CD4-positive, alpha-beta T cell treated with Interleukin-4 for 1 hour (primary cell): ENCODE data around the gene PNPLA2.
A peak's percentile ranks its signal among the peaks of the same experiment; 100 is the strongest.

Experiments
- DNase-seq, 2 donors: peaks; one replicate each; pipeline ENCODE4 v3.0.0-alpha.2; 2020 to 2022

PNPLA2 gene

GRCh38 chr11:799641-800316 is 18.9 kb upstream of the PNPLA2 start:
- no peak for DNase-seq

DNA sequence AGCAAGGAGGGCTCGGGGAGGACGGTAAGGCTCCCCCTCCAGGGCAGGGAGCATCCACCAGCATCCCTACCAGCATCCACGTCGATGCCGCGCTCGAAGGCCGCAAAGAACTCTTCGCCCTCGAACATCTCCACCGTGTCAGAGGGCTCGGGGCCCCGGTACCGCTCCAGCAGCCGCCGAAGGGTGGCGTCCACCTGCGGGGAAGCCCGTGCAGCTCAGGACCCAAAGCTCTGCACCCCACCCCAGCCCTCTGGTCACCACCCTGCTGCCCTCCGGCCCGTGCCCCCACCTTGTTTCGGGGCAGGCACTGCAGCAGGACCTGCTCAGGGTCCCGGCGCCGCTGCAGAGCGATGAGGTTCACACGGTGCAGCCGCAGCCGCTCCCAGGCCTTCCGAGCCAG is 18.2 kb upstream of the PNPLA2 start:
- DNase-seq, result no peak

- DNase-seq, result no peak
These were observed 17.5 kb upstream of the PNPLA2 start for GRCh38 chr11:801097-801780.

DNA sequence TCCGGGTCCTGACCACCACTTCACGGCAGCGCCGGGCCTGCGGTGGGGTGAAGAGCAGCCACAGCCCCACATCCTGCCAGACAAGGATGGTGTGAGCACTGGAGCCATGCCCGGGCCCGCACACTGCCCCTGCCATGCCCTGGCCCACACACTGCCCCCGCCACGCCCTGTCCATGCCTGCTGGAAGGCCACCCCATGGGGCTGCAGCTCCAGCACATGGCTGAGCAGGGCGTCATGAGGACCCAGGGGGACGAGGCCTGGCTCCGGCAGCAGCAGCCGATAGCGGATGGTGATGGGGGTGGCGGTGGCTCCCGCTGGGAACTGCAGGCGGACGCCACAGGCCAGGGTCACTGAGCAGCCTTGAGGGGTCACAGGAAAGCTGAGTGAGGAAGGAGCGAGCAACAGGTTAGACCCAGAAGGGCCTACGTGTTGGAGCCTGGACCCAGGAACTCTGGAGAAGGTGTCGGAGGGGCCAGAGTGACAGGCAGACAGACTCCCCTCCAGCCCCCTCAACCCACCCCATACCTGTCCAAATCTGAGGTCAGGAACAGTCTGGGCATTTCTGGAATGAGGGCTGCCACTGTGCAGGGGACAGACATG is 16.6 kb upstream of the PNPLA2 start:
- no peak for DNase-seq

GRCh38 chr11:802693-803466 is 15.8 kb upstream of the PNPLA2 start:
- no peak for DNase-seq

DNA sequence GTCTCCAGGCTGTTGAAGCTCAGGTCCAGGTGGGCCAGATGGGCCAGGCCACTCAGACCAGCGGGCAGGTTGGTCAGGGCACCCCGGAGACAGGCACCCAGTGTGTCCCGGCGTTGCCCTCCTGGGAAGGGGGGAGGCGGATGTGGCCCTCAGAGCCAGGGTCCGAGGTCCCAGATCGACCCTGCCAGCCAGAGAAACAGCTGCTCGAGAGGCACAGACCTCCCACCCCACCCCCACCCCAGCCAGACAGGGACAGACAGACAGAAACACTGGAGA is 15.3 kb upstream of the PNPLA2 start:
- DNase-seq, result no peak

- no peak for DNase-seq
These were observed 14.7 kb upstream of the PNPLA2 start for GRCh38 chr11:803770-804598.

GRCh38 chr11:804599-804964 is 14.1 kb upstream of the PNPLA2 start:
- DNase-seq, result no peak

DNA sequence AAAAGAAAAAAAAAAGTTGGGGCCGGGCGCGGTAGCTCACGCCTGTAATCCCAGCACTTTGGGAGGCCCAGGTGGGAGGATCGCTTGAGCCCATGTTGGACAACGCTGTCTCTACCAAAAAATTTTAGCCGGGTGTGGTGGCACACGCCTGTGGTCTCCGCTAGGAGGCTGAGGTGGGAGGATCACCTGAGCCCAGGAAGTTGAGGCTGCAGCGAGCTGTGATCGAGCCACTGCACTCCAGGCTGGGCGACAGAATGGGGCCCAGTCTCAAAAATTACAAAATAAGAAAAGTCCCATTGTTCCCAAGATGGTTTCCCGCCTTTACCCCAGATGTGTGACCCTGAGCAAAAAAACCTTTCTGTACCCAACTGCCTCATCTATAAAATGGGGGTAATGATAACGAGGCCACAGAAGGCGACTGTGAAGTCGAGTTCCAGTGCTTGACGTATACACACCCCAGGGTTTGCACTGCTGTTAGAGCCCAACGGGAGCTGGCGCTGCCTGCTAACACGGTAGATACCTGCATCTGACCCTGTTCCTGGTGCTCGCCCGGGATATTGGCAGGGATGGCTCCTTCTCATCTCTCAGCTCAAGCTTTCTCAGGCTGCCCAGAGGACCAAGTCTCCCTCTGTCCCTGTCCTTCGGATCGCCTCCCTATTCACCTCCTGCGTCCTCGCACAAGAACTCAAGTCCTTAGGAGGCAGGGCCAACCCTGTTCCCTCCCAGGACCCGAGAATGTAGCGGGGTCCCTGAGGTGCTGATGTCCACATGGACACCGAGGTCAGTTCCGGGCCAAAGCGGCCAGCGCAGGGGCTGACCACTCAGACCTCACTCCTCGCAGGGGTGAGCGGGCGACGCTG is 10.1 kb upstream of the PNPLA2 start:
- DNase-seq, result peak in 1 of 2 donors; percentile 64

DNA sequence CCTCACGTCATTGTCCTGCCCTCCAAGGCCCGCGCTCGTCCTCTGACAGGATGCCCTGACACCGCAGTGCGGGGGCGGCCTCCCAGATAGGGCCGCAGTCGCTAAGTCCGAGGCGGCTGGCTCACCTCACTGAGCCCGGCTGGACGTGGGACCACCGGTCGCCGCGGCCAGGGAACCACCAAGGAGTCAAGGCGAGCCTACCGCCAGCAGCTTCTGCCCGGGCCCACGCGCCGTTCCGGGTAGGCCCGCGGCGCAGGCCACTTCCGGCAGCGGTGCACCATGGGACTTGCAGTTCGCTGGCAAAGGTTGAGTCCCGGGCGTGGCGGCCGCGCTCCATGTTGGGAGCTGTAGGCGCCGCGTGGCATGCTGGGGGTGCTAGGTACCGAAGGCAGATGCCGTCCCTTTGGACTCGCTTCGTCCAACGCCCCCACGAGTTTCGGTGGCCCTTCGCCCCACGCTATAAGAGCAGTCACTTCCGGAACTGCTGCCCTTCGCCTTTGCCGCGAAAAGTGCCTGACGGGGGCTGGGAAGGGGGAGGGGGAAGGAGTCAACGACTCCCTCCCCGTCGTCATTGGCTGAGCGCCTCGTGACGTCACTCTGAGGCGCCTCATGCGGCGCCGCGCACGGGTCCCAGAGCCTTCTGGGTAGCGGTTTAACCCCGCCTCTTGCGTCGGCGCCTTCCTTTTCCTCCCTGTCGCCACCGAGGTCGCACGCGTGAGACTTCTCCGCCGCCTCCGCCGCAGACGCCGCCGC is 9.3 kb upstream of the PNPLA2 start, which contains the start of gene RPLP2:
Gene RPLP2, plus strand, starts transcription at position 681 of the 753 bp plus-strand sequence. CDS start 268 bp downstream, outside the sequence.
- DNase-seq, result peak; percentile 97

DNA sequence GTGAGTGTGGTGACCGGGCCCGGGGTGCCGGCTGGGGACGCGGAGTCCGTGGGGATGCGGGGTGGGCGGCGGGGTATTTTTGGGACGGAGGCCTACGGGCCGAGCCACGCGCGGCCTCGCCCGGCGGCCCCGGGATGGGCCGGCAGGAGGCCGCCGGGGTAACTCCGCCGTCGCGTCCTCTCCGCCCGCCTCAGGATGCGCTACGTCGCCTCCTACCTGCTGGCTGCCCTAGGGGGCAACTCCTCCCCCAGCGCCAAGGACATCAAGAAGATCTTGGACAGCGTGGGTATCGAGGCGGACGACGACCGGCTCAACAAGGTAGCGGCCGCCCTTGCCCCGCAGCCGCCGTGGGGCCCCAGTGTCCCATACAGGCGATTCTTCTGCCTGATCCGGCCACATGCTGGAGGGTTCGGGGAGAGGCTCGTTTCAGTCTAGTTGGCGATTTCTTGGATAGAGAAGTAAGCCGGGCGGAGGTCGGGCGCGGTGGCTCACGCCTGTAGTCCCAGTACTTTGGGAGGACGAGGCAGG is 8.6 kb upstream of the PNPLA2 start:
- DNase-seq, result no peak

DNA sequence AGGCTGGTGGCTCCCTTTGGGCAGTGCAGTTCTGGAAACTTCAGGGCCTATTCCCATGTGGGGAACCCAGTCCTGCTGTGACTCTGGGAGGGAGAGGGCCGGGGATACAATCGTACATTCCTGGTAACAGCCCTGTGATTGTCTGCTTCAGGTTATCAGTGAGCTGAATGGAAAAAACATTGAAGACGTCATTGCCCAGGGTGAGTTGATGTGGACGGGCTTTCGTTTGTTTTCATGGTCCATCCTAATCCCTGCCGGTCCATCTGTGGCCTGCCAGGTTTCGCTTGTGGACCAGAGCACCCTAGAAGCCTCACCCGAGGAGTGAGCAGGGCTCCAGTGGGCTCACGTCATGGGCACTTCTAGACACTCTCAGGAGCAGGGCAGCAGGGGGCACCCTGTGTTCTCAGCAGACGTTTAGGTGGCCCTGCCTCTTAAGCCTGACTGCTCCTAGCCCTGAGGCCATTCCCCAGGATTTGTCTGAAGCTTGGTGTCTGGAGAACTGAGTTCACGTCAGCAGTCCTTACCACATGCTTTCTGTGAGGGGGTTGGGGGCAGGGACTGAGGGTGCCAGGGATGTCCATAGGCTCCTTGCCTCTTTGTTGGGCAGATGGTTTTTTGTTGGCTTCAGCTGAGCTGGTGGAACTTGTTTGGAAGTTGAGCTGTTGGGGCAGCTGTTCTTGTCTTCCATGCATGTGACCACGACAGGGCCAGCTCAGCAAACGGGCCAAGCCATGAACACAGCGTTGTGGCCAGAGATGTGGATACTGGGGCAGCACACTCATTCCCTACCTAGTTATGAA is 7.1 kb upstream of the PNPLA2 start:
- no peak for DNase-seq

- no peak for DNase-seq
These were observed 6.3 kb upstream of the PNPLA2 start for GRCh38 chr11:812390-812789.

- DNase-seq, result no peak
These were observed 5.7 kb upstream of the PNPLA2 start for GRCh38 chr11:813072-813455.

DNA sequence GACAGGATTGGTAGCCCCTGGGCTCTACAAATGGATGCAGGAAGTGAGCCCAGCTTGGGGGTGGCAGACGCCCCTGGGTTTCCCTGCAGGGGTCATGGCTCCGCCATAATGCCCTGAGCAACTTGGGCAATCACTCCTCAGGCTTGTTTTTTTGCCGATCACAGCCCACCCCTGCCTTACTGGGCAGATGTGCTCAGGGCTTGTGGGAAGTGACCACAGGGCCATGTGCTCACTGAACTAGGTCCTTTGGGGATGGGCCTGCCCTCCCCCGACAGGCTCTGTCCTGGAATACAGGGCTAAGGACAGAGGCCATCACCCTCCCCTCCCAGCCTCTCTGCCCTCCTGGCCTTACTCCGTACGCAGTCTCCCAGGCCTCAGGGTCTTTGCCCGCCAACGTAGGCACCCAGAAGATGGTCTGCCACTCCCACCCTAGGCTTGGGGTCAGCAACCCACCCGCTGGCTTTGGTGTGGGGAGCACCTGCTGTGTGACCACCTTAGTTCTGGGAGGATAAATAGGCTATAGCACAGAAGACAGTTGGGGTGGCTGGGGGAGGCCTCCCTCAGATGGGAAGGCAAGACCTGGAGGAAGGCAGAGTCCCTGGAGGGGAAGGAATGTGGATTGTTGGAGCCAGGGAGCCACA is 5.1 kb upstream of the PNPLA2 start:
- DNase-seq, result no peak

- no peak for DNase-seq
These were observed 2.9 kb upstream of the PNPLA2 start for GRCh38 chr11:815675-816432.

DNA sequence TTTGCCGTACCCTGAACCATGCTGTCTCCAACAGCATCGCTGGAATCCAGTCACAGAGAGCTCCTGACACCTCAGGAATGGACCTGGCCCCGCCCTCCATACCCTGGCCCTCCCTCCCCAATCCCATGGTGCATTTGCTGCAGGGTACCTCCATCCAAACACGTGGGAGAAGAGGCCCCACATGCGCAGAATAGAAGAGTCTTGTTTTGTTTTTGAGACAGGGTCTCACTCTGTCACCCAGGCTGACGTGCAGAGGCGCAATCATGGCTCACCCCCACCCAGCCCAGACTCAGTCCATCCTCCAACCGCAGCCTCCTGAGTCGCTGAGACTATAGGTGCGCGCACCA is 2.3 kb upstream of the PNPLA2 start:
- DNase-seq, result no peak

GRCh38 chr11:819129-819931 is 616 bp downstream of the PNPLA2 start:
- peak; percentile 93 to 94 for DNase-seq
